KMS-11 (cell line): Measurements from ENCODE around the gene SPATA21.

Experiments used
- H2AFZ ChIP-seq: fragments of 200-600 bp; sonication (generic); 2 replicates; pipeline ENCODE4 v1.6.1; 2016; ENCODE audit warnings: antibody characterized with exemption, mixed run types, low read depth
- H3K27ac ChIP-seq: fragments of 200-600 bp; sonication (generic); 2 replicates; pipeline ENCODE4 v1.6.1; 2016; ENCODE audit warnings: mild to moderate bottlenecking, mixed run types
- H3K27me3 ChIP-seq: fragments of 200-600 bp; sonication (generic); 2 replicates; pipeline ENCODE4 v1.6.1; 2017; ENCODE audit warnings: mild to moderate bottlenecking, low read depth, mixed run types, moderate library complexity; ENCODE audit not compliant: insufficient read depth
- H3K36me3 ChIP-seq: fragments of 200-600 bp; sonication (generic); 2 replicates; pipeline ENCODE4 v1.6.1; 2017; ENCODE audit warnings: mild to moderate bottlenecking, mixed run types; ENCODE audit not compliant: insufficient read depth
- H3K4me1 ChIP-seq: fragments of 200-600 bp; sonication (generic); 2 replicates; pipeline ENCODE4 v1.6.1; 2016; ENCODE audit warnings: mild to moderate bottlenecking, low read depth, mixed run types; ENCODE audit not compliant: poor library complexity, severe bottlenecking
- H3K4me2 ChIP-seq: fragments of 200-600 bp; sonication (generic); 2 replicates; pipeline ENCODE4 v1.7.0; 2016; ENCODE audit warnings: mild to moderate bottlenecking, mixed run types
- H3K4me3 ChIP-seq: fragments of 200-600 bp; sonication (generic); IDR thresholded peaks from 2 replicates; pipeline ENCODE4 v1.6.1; 2017; ENCODE audit warnings: low read depth, low read length, mixed read lengths; ENCODE audit not compliant: insufficient read depth
- H3K79me2 ChIP-seq: fragments of 200-600 bp; sonication (generic); 2 replicates; pipeline ENCODE4 v1.6.1; 2016; ENCODE audit warnings: low read depth, mixed run types; ENCODE audit not compliant: insufficient read depth
- H3K9ac ChIP-seq: fragments of 200-600 bp; sonication (generic); 2 replicates; pipeline ENCODE4 v1.6.1; 2016; ENCODE audit warnings: mild to moderate bottlenecking, mixed run types
- H4K20me1 ChIP-seq: fragments of 200-600 bp; sonication (generic); 2 replicates; pipeline ENCODE4 v1.6.1; 2016; ENCODE audit warnings: mild to moderate bottlenecking, mixed run types; ENCODE audit not compliant: insufficient read depth
- TF ChIP-seq, protein P1 (sequence below): fragments of 200-600 bp; sonication (generic); conservative IDR thresholded peaks from 2 replicates; pipeline ENCODE4 v1.6.1; 2017; ENCODE audit warnings: low read depth, mild to moderate bottlenecking, antibody characterized with exemption, low read length, moderate library complexity, mixed read lengths

SPATA21 gene

DNA sequence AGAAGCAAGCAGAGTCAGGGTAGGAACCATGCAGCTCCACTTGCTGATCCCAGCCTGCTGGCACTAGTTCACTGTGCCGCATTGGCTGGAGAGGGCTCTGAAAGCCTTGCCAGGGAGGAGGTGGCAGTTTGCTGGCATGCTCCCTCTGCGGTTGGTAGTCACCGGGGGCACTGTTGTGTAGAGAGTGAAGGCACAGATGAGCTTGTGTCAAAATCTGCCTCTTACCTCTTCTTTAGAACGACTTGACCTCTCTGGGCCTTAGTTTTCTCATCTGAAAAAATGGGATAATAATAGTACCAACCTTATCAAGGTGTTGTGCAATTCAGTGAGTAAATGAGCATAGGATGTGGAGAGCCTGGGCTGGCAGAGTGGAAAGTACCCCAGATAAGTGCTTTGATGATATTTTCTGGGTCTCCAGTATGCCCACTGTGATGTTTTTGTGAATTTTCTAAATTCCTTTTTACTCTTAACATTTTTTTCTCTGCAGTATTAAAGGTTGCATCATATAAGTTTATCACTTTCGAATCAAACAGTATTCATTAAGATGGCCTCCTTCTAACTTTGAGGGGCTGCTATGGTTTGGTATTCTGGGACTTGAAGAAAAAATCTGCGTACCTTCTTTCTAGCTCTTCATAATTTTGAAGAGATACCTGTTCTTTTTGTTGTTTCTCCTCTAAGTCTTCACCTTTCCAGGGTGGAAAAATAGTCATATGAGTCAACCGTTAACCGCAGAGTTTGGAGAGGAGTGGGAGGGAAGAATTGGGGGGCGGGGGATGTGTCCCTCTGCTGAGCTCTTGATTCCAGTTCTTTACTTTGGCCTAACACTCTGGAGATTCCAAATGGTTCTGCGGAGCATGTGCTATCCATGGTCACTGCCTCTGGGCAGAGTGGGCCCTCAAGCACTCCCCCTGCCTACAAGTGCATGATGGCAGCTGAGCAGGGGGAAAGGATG, 43.4 kb downstream of the SPATA21 start:
- Histone ChIP-seq H3K4me2 (no peak overlapping the region), H3K27ac (no peak overlapping the region), H3K79me2 (peaks cover 41% of the 10 kb centered on the region), H3K4me1 (peaks cover 24% of the 10 kb centered on the region), H3K36me3 (0 out of 2 replicates have a peak, but pooled peaks cover 3% of the 10 kb centered on the region), H3K4me3 (no peak overlapping the region), H3K27me3 (no peaks in the 10 kb centered on the region), H2AFZ (no peak overlapping the region), H3K9ac (no peak overlapping the region), H4K20me1 (peaks cover 8% of the 10 kb centered on the region)
- TF ChIP-seq, protein P1, sequence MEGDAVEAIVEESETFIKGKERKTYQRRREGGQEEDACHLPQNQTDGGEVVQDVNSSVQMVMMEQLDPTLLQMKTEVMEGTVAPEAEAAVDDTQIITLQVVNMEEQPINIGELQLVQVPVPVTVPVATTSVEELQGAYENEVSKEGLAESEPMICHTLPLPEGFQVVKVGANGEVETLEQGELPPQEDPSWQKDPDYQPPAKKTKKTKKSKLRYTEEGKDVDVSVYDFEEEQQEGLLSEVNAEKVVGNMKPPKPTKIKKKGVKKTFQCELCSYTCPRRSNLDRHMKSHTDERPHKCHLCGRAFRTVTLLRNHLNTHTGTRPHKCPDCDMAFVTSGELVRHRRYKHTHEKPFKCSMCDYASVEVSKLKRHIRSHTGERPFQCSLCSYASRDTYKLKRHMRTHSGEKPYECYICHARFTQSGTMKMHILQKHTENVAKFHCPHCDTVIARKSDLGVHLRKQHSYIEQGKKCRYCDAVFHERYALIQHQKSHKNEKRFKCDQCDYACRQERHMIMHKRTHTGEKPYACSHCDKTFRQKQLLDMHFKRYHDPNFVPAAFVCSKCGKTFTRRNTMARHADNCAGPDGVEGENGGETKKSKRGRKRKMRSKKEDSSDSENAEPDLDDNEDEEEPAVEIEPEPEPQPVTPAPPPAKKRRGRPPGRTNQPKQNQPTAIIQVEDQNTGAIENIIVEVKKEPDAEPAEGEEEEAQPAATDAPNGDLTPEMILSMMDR = no peak

- no peak overlapping the region for H3K27ac ChIP-seq
- 0 out of 2 replicates have a peak, but pooled peaks cover 3% of the 10 kb centered on the region for H3K36me3 ChIP-seq
- TF ChIP-seq, protein P1 = no peak
- H3K79me2 ChIP-seq = peaks cover 50% of the 10 kb centered on the region
- H3K9ac ChIP-seq = no peak overlapping the region
- peaks cover 28% of the 10 kb centered on the region for H3K4me1 ChIP-seq
- no peak overlapping the region for H3K4me2 ChIP-seq
- no peak overlapping the region for H3K4me3 ChIP-seq
- H2AFZ ChIP-seq = no peak overlapping the region
- H3K27me3 ChIP-seq = no peaks in the 10 kb centered on the region
- H4K20me1 ChIP-seq = peaks cover 8% of the 10 kb centered on the region
Observed at GRCh38 chr1:16392740-16393569, 44.3 kb downstream of the SPATA21 start.

GRCh38 chr1:16391411-16391810, 45.8 kb downstream of the SPATA21 start:
- H3K27ac ChIP-seq = no peak overlapping the region
- H3K4me3 ChIP-seq = no peak overlapping the region
- peaks cover 65% of the 10 kb centered on the region for H3K79me2 ChIP-seq
- no peak overlapping the region for H3K4me2 ChIP-seq
- no peak overlapping the region for H2AFZ ChIP-seq
- TF ChIP-seq, protein P1 = no peak
- no peaks in the 10 kb centered on the region for H3K27me3 ChIP-seq
- peaks cover 13% of the 10 kb centered on the region for H4K20me1 ChIP-seq
- 0 out of 2 replicates have a peak, but pooled peaks cover 3% of the 10 kb centered on the region for H3K36me3 ChIP-seq
- H3K9ac ChIP-seq = no peak overlapping the region
- peaks cover 41% of the 10 kb centered on the region for H3K4me1 ChIP-seq
